ENCODE measurements around the gene RBMS3.

Gene RBMS3

GRCh38 chr3:29537889-29538609 lies 257.2 kb downstream of the RBMS3 start:
- no peak for DNase-seq

- no peak for DNase-seq
Measured at GRCh38 chr3:29538610-29538958, 257.7 kb downstream of the RBMS3 start.

- no peak for DNase-seq
Measured at GRCh38 chr3:29540544-29540943, 259.7 kb downstream of the RBMS3 start.

- DNase-seq: no peak
Measured at GRCh38 chr3:29544701-29545363, 264.0 kb downstream of the RBMS3 start.

GRCh38 chr3:29545615-29546014 lies 264.7 kb downstream of the RBMS3 start:
- DNase-seq: no peak

GRCh38 chr3:29552051-29552450 lies 271.2 kb downstream of the RBMS3 start:
- no peak for DNase-seq

- no peak for DNase-seq
Measured at GRCh38 chr3:29554566-29554965, 273.7 kb downstream of the RBMS3 start.

GRCh38 chr3:29555590-29555989 lies 274.7 kb downstream of the RBMS3 start:
- DNase-seq: no peak

GRCh38 chr3:29557186-29557585 lies 276.3 kb downstream of the RBMS3 start:
- DNase-seq: no peak

- DNase-seq: no peak
Measured at GRCh38 chr3:29557825-29558224, 277.0 kb downstream of the RBMS3 start.

- DNase-seq: no peak
Measured at GRCh38 chr3:29559741-29560465, 279.0 kb downstream of the RBMS3 start.

GRCh38 chr3:29561651-29562149 lies 280.8 kb downstream of the RBMS3 start:
- DNase-seq: no peak

GRCh38 chr3:29565236-29565635 lies 284.4 kb downstream of the RBMS3 start:
- no peak for DNase-seq

- no peak for DNase-seq
Measured at GRCh38 chr3:29567501-29567900, 286.6 kb downstream of the RBMS3 start.

GRCh38 chr3:29568355-29568754 lies 287.5 kb downstream of the RBMS3 start:
- DNase-seq: no peak

- no peak for DNase-seq
Measured at GRCh38 chr3:29576181-29576580, 295.3 kb downstream of the RBMS3 start.

GRCh38 chr3:29576675-29577074 lies 295.8 kb downstream of the RBMS3 start:
- no peak for DNase-seq

- no peak for DNase-seq
Measured at GRCh38 chr3:29577250-29577649, 296.4 kb downstream of the RBMS3 start.

GRCh38 chr3:29581311-29581710 lies 300.4 kb downstream of the RBMS3 start:
- DNase-seq: no peak

- DNase-seq: no peak
Measured at GRCh38 chr3:29582273-29582672, 301.4 kb downstream of the RBMS3 start.

GRCh38 chr3:29583861-29584260 lies 303.0 kb downstream of the RBMS3 start:
- DNase-seq: no peak

- no peak for DNase-seq
Measured at GRCh38 chr3:29585368-29585767, 304.5 kb downstream of the RBMS3 start.

- no peak for DNase-seq
Measured at GRCh38 chr3:29587340-29587739, 306.5 kb downstream of the RBMS3 start.

- DNase-seq: no peak
Measured at GRCh38 chr3:29590012-29590411, 309.1 kb downstream of the RBMS3 start.

All from GOT3 (cell line).